ENCODE data around the gene TTC38.
"Not testable (repeated sequence)": the region's sequence is repeated elsewhere in the genome, so short reads cannot be mapped to it uniquely, and the experiment has no call there.

- not testable (repeated sequence) for TF ChIP-seq CTCF (IDR thresholded peaks at IDR 0.05; ENCODE audit: low read depth, low read length, poor library complexity, severe bottlenecking); EZH2phosphoT487 (IDR thresholded peaks at IDR 0.05; ENCODE audit: borderline replicate concordance, low read length)
Measured at GRCh38 chr22:46265627-46266026, 2.2 kb upstream of the TTC38 start.
